HG03457 (cell line): ENCODE data around the gene RCE1.

Experiments used
- ATAC-seq: cut with Tn5 transposase; IDR thresholded peaks from one replicate; pipeline ENCODE4 v1.9.1; 2021; ENCODE audit warnings: moderate number of reproducible peaks; ENCODE audit not compliant: unreplicated experiment

Gene RCE1

GRCh38 chr11:66844496-66845142 lies 1.4 kb downstream of the RCE1 start:
- ATAC-seq = no peak

- ATAC-seq = no peak
Measured at GRCh38 chr11:66845143-66845875, 2.1 kb downstream of the RCE1 start.

- ATAC-seq = no peak
Measured at GRCh38 chr11:66845876-66846212, 2.6 kb downstream of the RCE1 start.

- ATAC-seq = no peak
Measured at GRCh38 chr11:66846671-66847091, 3.4 kb downstream of the RCE1 start.

GRCh38 chr11:66847461-66848232 lies 4.4 kb downstream of the RCE1 start:
- no peak for ATAC-seq

DNA sequence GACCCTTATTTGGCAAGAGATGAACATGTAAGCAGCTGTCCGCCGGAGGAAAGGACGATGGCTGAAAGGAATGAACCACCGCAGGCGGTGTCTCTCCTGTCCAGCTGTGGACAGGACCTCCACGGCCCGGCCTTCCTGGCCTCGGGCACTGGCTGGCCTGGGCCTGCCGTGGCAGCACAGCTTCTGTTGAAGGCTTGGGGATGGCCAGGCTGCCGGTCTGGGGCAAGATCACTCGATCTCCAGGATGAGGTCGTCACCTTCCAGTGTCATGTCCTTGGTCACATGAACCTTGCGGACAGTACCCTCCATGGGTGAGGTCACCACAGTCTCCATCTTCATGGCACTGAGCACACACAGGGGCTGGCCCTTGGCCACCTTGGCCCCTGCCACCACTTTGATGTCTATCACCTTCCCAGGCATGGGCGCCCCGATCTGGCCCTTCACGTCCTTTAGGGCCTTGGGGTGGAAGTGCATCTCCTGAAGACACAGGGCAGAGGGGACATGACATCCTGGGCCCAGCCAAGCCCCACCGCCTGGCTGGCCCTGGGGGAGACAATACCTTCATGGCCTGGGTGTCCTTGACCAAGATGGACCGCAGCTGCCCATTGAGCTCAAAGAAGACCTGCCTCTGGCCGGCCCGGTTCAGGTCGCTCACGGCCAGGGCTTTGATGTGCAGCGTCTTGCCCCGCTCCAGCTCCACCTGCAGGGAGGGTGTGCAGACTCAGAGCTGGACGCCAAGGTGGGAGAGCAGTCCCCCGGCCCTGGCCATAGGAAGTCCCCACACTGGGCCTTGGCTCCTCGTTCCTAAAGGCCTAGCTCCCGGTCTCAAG lies 5.6 kb downstream of the RCE1 start:
- no peak for ATAC-seq

- no peak for ATAC-seq
Measured at GRCh38 chr11:66849501-66850234, 6.4 kb downstream of the RCE1 start.

GRCh38 chr11:66850235-66850587 lies 7.0 kb downstream of the RCE1 start:
- no peak for ATAC-seq

- ATAC-seq = no peak
Measured at GRCh38 chr11:66850588-66851238, 7.5 kb downstream of the RCE1 start.

DNA sequence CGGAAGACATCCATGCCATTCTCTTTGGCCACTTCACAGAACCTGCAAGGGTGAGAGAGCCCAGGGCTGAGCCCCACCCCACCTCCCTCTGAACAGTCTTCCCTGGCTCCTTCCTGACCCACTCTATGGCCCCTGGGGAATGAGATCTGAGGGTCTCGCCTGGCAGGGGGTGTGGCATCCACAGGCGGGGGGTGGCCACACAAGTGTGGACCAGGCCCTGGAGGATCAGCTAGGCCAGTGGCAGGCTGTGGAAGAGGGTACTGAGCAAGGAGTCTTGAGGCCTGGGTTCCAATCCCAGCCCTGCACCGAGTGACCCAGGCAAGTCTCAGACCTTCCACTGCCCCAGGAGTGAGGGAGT lies 8.0 kb downstream of the RCE1 start:
- no peak for ATAC-seq

- no peak for ATAC-seq
Measured at GRCh38 chr11:66851698-66852465, 8.6 kb downstream of the RCE1 start.

- ATAC-seq = no peak
Measured at GRCh38 chr11:66852466-66853241, 9.4 kb downstream of the RCE1 start.

DNA sequence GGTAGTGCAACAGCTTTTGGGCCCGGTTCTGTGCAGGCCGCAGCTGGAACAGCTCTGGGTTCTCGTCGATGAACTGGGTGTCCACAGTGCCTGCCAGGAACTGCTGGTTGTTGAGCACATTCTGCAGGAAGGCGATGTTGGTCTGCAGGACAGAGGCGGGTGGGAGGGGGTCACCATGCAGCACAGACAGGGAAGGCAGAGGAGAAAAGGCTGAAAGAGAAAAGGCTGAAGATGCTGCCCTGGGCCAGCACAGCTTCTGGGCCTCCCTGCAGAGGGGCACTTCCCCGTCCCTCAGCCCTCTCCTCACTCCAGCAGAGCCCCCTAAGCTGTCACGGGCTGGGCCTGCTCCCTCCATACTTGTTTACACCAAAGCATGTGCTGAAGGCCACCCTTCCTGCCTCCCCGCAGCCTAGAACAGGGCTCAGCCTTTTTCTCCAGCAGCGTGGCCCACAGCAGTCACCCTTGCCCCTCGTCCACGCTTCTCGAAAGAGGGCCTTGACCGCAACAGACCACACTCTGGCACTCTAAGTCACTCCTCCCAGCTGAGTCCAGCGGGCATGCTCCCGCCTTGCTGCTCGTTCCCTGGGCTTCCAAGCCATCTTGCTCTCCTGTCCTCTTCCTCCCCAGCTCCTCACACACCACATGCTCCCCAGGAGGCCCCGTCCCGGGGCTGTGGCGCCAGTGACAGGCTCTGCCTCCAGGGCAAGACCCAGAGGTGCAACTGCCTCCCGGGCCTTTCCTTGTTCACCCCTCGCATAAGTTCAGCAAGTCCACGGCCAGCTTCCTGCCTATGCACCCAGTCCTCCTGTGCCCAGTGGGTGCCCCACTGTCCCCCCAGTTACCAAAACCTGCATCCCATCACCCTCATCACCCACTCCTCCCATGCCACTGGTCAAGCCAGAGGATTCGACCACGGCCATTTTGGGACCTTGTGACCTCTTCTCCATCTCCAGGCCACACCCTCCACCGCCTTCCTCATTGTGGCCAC lies 10.3 kb downstream of the RCE1 start:
- no peak for ATAC-seq

DNA sequence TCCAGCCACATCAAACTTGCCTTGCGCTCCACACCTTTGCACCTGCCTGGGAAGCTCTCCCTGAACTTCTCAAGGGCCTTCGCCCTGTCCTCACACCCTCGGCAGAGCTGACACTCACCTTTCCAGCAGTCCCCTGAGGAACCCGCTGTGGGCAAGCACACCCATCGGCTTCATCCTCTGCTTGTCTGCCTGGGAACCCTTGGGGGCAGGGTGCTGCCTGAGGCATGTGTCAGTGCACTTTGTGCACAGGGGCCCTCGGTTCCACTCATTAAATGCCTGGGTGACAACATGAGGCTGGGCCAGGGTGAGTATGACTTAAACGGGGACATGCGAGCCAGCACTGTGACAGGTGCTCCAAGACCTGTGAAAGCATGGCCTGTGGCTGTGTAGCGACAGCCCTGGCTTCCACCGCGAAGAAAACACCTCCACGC lies 11.0 kb downstream of the RCE1 start:
- no peak for ATAC-seq

DNA sequence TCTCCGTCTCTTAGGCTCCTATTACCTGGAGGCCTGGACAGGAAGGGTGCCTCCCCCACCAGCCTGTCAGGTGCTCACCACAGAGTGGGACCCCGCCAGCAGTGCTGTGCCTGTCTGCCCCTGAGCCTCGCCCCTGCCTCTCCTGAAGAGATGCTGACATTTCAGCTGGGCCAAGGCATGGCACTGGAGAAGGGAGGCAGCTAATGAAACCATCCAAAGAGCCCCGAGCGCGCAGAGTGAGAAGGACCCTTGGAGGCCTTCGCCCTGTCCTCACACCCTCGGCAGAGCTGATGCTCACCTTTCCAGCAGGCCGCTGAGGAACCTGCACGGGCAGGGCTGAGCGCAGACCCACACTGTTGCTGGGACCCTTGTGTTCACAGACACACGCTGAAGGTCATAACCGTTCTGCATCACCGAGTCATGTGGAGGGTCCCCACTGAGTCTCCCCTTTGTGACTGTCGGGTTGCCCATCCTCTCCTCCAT lies 11.5 kb downstream of the RCE1 start:
- no peak for ATAC-seq

DNA sequence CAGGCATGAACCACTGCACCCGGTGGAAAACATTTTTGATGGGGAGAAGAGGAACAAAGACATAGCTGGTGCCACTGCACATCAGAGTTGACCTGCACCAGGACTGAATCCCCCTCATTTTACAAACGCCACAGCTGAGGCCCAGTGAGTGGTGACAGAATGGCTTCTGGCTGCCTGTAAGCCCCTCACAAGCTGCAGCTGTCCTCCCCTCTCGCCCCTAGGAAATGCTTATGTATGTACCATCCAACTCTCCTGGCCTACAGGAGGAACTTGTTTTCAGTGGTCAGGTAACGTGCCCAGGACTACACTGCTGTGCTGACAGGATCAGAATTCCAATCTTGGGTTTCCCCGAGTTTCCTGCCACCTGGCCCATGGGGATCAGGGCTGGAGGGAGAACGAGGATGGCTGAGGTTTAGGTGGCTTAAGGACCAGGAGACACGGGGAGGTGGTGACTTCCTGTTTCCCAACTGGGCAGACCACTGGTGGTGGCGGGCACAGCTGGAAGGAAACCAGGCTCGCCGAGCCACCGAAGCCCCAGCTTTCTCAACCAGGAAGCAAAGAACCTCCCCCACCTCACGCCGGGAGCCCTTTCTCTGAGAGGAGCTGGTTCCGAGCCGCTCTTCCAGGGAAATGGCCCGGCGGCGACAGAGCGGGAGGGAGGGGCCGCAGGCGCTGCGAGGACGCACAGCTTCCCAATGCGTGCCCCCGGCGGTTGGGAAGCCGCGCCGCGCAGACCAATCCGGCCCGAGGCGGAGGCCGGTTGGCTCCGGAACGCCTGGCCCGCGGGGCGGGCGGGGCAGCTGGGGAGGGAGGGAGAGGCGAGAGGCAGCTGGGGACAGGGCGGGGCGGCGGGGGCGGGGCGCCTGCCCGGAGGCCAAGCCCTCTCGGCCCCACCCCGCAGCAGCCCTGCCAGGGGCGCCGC lies 12.6 kb downstream of the RCE1 start:
- no peak for ATAC-seq
